ENCODE results near the gene ADGRF3. TPM values are rescaled to one million over a fixed set of nuclear protein-coding genes. Genes with fewer than 3 reads are reported as not detected.
"Not testable (repeated sequence)": the region's sequence is repeated elsewhere in the genome, so short reads cannot be mapped to it uniquely, and the experiment has no call there.

Gene ADGRF3
- polyA plus RNA-seq, 1 of the 3 experiments (the other 2 are of a cell fraction), result 0.31 TPM

DNA sequence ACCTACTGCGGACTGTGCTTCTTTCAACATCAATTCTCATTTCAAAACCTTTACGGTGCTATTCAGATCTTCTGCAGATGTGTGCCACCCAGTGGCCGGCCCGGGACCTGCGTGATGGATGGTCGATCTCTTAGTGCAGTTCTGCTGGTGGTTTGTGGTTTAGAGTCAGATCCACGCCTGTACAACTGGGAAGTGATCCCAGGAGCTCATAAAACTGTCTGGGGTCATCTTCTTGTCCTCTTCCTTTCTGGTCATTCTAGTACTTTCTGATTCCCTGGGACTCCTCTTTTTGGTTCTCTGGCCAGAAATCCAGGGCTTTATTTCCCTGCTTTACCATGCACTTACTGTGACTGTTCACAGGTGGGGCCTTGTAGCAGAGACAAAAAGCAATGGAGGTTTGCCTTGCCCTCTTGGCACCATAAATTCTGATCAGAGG lies 16.5 kb downstream of the ADGRF3 start:
- no peak overlapping the region for H3K27ac ChIP-seq (ENCODE audit: low read depth in 2 of 2, low read length in 1 of 2)
- DNase-seq, result peak; percentile 84
- 9% methylated on average over 7 of the region's 7 CpGs for WGBS (ENCODE audit: low lambda C conversion rate)
- no peak overlapping the region for H3K9ac ChIP-seq
- no peaks in the 10 kb centered on the region for H4K20me1 ChIP-seq (ENCODE audit: insufficient read depth)
- H3K9me3 ChIP-seq, result no peaks in the 10 kb centered on the region
- ChIA-PET POLR2A (no interaction called here), CTCF (interaction anchor here (0.6 to 5.3 kb wide), 39 partner anchors 8 to 346 kb away, joined by 3 to 68 read pairs (median 4); partner anchors contain the start of gene SELENOI)
- peaks cover 0 to 2% of the 10 kb centered on the region in 2 experiments; a peak in 1 of 4 replicates for H3K4me1 ChIP-seq (ENCODE audit: control insufficient read depth in 1 of 2, insufficient read depth in 2 of 2, low read depth in 1 of 2, low read length in 1 of 2)
- H2AFZ ChIP-seq (ENCODE audit: low read depth), result no peak overlapping the region; the same call in 1 of the 2 replicates
- H3K79me2 ChIP-seq (ENCODE audit: insufficient read depth), result no peaks in the 10 kb centered on the region
- H3F3A ChIP-seq (replicated peaks; ENCODE audit: insufficient read depth), result peaks cover 6% of the 10 kb centered on the region
- H3K9me2 ChIP-seq, result no peaks in the 10 kb centered on the region
- no peak overlapping the region for H3K4me2 ChIP-seq
- peak; percentile 12; the same call in 1 of the 2 replicates for TF ChIP-seq NRF1 (IDR thresholded peaks at IDR 0.05; ENCODE audit: low read depth, low read length)
- peak; percentile 13; the same call in 1 of the 2 replicates for TF ChIP-seq RCOR1 (IDR thresholded peaks at IDR 0.05; ENCODE audit: low read length)
- TF ChIP-seq CTCF (IDR thresholded peaks at IDR 0.05), result peak; percentile 98
- TF ChIP-seq SIN3A (IDR thresholded peaks at IDR 0.05; ENCODE audit: borderline replicate concordance, low read depth, low read length), result no peak
- peak; percentile 90 for TF ChIP-seq SMC3 (IDR thresholded peaks at IDR 0.05; ENCODE audit: low read depth, low read length)
- peak; percentile 45 for TF ChIP-seq CHD2 (IDR thresholded peaks at IDR 0.05; ENCODE audit: low read length, partially characterized antibody)
- TF ChIP-seq RFX5 (IDR thresholded peaks at IDR 0.05; ENCODE audit: low read length), result 0 out of 2 replicates have a peak, but pooled peaks have one; percentile 49
- TF ChIP-seq, protein P1, sequence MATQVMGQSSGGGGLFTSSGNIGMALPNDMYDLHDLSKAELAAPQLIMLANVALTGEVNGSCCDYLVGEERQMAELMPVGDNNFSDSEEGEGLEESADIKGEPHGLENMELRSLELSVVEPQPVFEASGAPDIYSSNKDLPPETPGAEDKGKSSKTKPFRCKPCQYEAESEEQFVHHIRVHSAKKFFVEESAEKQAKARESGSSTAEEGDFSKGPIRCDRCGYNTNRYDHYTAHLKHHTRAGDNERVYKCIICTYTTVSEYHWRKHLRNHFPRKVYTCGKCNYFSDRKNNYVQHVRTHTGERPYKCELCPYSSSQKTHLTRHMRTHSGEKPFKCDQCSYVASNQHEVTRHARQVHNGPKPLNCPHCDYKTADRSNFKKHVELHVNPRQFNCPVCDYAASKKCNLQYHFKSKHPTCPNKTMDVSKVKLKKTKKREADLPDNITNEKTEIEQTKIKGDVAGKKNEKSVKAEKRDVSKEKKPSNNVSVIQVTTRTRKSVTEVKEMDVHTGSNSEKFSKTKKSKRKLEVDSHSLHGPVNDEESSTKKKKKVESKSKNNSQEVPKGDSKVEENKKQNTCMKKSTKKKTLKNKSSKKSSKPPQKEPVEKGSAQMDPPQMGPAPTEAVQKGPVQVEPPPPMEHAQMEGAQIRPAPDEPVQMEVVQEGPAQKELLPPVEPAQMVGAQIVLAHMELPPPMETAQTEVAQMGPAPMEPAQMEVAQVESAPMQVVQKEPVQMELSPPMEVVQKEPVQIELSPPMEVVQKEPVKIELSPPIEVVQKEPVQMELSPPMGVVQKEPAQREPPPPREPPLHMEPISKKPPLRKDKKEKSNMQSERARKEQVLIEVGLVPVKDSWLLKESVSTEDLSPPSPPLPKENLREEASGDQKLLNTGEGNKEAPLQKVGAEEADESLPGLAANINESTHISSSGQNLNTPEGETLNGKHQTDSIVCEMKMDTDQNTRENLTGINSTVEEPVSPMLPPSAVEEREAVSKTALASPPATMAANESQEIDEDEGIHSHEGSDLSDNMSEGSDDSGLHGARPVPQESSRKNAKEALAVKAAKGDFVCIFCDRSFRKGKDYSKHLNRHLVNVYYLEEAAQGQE (IDR thresholded peaks at IDR 0.05; ENCODE audit: low read depth, low read length), result no peak
- no peak for TF ChIP-seq RXRA (IDR thresholded peaks at IDR 0.05; ENCODE audit: borderline replicate concordance, low read depth)
- peak; percentile 89 for TF ChIP-seq RAD21 (IDR thresholded peaks at IDR 0.05; ENCODE audit: low read length)
- TF ChIP-seq MXI1 (IDR thresholded peaks at IDR 0.05; ENCODE audit: low read depth, low read length), result 0 out of 2 replicates have a peak, but pooled peaks have one; percentile 33
- peak overlapping the region in 1 of 2 experiments; percentile 16; a peak in 1 of 4 replicates for H3K4me3 ChIP-seq (ENCODE audit: low read depth in 2 of 2, low read length in 1 of 2)
- no peaks in the 10 kb centered on the region for H3K27me3 ChIP-seq (ENCODE audit: insufficient read depth)
- H3K36me3 ChIP-seq (replicated peaks in 1 of 2; ENCODE audit: control insufficient read depth in 1 of 2, insufficient read depth in 2 of 2, low read length in 1 of 2), result no peaks in the 10 kb centered on the region

- H3K27ac ChIP-seq (ENCODE audit: low read depth in 2 of 2, low read length in 1 of 2); H3K9me3 ChIP-seq; DNase-seq; H3K4me3 ChIP-seq (ENCODE audit: low read depth in 2 of 2, low read length in 1 of 2); H3K4me1 ChIP-seq (ENCODE audit: control insufficient read depth in 1 of 2, insufficient read depth in 2 of 2, low read depth in 1 of 2, low read length in 1 of 2); H3K9me2 ChIP-seq; H2AFZ ChIP-seq (ENCODE audit: low read depth); H3K27me3 ChIP-seq (ENCODE audit: insufficient read depth); H3K36me3 ChIP-seq (replicated peaks in 1 of 2; ENCODE audit: control insufficient read depth in 1 of 2, insufficient read depth in 2 of 2, low read length in 1 of 2); H4K20me1 ChIP-seq (ENCODE audit: insufficient read depth); H3K9ac ChIP-seq; POLR2A ChIA-PET; H3F3A ChIP-seq (replicated peaks; ENCODE audit: insufficient read depth); H3K79me2 ChIP-seq (ENCODE audit: insufficient read depth); H3K4me2 ChIP-seq: not testable (repeated sequence)
- CTCF ChIA-PET, result interaction anchor here (0.6 to 5.3 kb wide), 6 partner anchors 12 to 249 kb away, joined by 3 to 68 read pairs (median 4); no protein-coding TSS in a partner anchor
- WGBS (ENCODE audit: low lambda C conversion rate), result 86% methylated on average over 4 of the region's 4 CpGs
These were observed 17.5 kb downstream of the ADGRF3 start for GRCh38 chr2:26329083-26329482.

Measured in SK-N-SH (cell line).